Bronchial smooth muscle cell (primary cell): ENCODE results near the gene CAPS. TPM values are rescaled to one million over a fixed set of nuclear protein-coding genes. Genes with fewer than 3 reads are reported as not detected.

Experiments
- total RNA-seq: library from RNA; depleted of rRNA; stranded (reverse); fragments of >200 nt; gene quantifications from 2 replicates; pipeline ENCODE4 v1.2.1, GENCODE V29; 2014

CAPS gene
- total RNA-seq: 4.6 and 8.8 TPM in 2 replicates

GRCh38 chr19:5913739-5914357 is at the start of gene CAPS:
CAPS (plus strand) TSS chr19:5914254; CDS start chr19:5914407, 153 bp downstream.

GRCh38 chr19:5903624-5904351 is 10.3 kb upstream of the CAPS start, which contains the start of gene NDUFA11:
NDUFA11 (minus strand) TSS chr19:5903790; CDS start chr19:5903708, 82 bp downstream.

GRCh38 chr19:5904352-5905113 is 9.5 kb upstream of the CAPS start, which contains the start of gene VMAC:
VMAC (plus strand) TSS chr19:5904872; CDS start chr19:5904891, 19 bp downstream.

Other genes with a start within 250 kb of the CAPS start
- 59.5 and 69.2 TPM in 2 replicates for gene MICOS13, start 233.7 kb upstream of the CAPS start, total RNA-seq
- 10.5 and 12.0 TPM in 2 replicates for gene HSD11B1L, start 233.2 kb upstream of the CAPS start, total RNA-seq
- 624 and 820 TPM in 2 replicates for gene RPL36, start 224.0 kb upstream of the CAPS start, total RNA-seq
- 71.9 and 105 TPM in 2 replicates for gene LONP1, start 194.1 kb upstream of the CAPS start, total RNA-seq
- not detected in 2 replicates for gene CATSPERD, start 193.6 kb upstream of the CAPS start, total RNA-seq
- 0.09 and 0.16 TPM in 2 replicates for gene PRR22, start 129.5 kb upstream of the CAPS start, total RNA-seq
- gene DUS3L, start 123.1 kb upstream of the CAPS start, total RNA-seq: 22.9 and 31.2 TPM in 2 replicates
- under 0.01 and 0.17 TPM in 2 replicates for gene NRTN, start 109.2 kb upstream of the CAPS start, total RNA-seq
- 0.09 and 0.16 TPM in 2 replicates for gene FUT6, start 74.6 kb upstream of the CAPS start, total RNA-seq
- gene FUT3, start 62.8 kb upstream of the CAPS start, total RNA-seq: not detected in 2 replicates
- not detected in 2 replicates for gene FUT5, start 43.7 kb upstream of the CAPS start, total RNA-seq
- gene NDUFA11, start 10.5 kb upstream of the CAPS start, total RNA-seq: 230 and 313 TPM in 2 replicates
- gene VMAC, start 9.4 kb upstream of the CAPS start, total RNA-seq: 6.4 and 7.6 TPM in 2 replicates
- 35.3 and 43.1 TPM in 2 replicates for gene RANBP3, start 63.9 kb downstream of the CAPS start, total RNA-seq
- gene RFX2, start 196.2 kb downstream of the CAPS start, total RNA-seq: 3.0 and 4.8 TPM in 2 replicates
- not detected in 2 replicates for gene ACSBG2, start 221.4 kb downstream of the CAPS start, total RNA-seq